Activated CD4-positive, alpha-beta T cell treated with anti-CD3 and anti-CD28 coated beads for 4 hours (primary cell): ENCODE measurements around the gene MAP4K3.
"Not testable (repeated sequence)": the region's sequence is repeated elsewhere in the genome, so short reads cannot be mapped to it uniquely, and the experiment has no call there.

Experiments used
- DNase-seq, 2 donors: peaks; one replicate each; pipeline ENCODE4 v3.0.0-alpha.2; 2020

MAP4K3 gene

GRCh38 chr2:39289609-39290008 lies 147.5 kb downstream of the MAP4K3 start:
- DNase-seq, result no peak

- DNase-seq, result no peak
Measured at GRCh38 chr2:39283561-39283960, 153.5 kb downstream of the MAP4K3 start.

GRCh38 chr2:39281391-39281790 lies 155.7 kb downstream of the MAP4K3 start:
- DNase-seq, result no peak

- DNase-seq, result no peak
Measured at GRCh38 chr2:39275016-39275415, 162.1 kb downstream of the MAP4K3 start.

- DNase-seq, result no peak
Measured at GRCh38 chr2:39269941-39270340, 167.1 kb downstream of the MAP4K3 start.

- DNase-seq, result no peak
Measured at GRCh38 chr2:39266916-39267434, 170.1 kb downstream of the MAP4K3 start.

- DNase-seq, result no peak
Measured at GRCh38 chr2:39266139-39266805, 170.8 kb downstream of the MAP4K3 start.

GRCh38 chr2:39265315-39265714 lies 171.8 kb downstream of the MAP4K3 start:
- no peak for DNase-seq

- no peak for DNase-seq
Measured at GRCh38 chr2:39264733-39265132, 172.4 kb downstream of the MAP4K3 start.

GRCh38 chr2:39260087-39260486 lies 177.0 kb downstream of the MAP4K3 start:
- DNase-seq, result no peak

- no peak for DNase-seq
Measured at GRCh38 chr2:39256040-39256439, 181.0 kb downstream of the MAP4K3 start.

- DNase-seq, result no peak
Measured at GRCh38 chr2:39252888-39253518, 184.1 kb downstream of the MAP4K3 start.

- DNase-seq, result no peak
Measured at GRCh38 chr2:39247512-39248043, 189.5 kb downstream of the MAP4K3 start.

- no peak for DNase-seq
Measured at GRCh38 chr2:39246382-39246980, 190.6 kb downstream of the MAP4K3 start.

GRCh38 chr2:39244963-39245625 lies 192.0 kb downstream of the MAP4K3 start:
- DNase-seq, result peak; percentile 19 to 24

- DNase-seq, result not testable (repeated sequence)
Measured at GRCh38 chr2:39244241-39244862, 192.7 kb downstream of the MAP4K3 start.

GRCh38 chr2:39243469-39244123 lies 193.5 kb downstream of the MAP4K3 start, which contains the start of gene CDKL4:
Gene CDKL4, minus strand, starts transcription at chr2:39243970.
- peak; percentile 6 to 31 for DNase-seq

- no peak for DNase-seq
Measured at GRCh38 chr2:39241588-39241987, 195.5 kb downstream of the MAP4K3 start.

- no peak for DNase-seq
Measured at GRCh38 chr2:39240758-39241157, 196.3 kb downstream of the MAP4K3 start.

GRCh38 chr2:39234754-39235153 lies 202.3 kb downstream of the MAP4K3 start:
- DNase-seq, result no peak

- DNase-seq, result no peak
Measured at GRCh38 chr2:39232141-39232540, 204.9 kb downstream of the MAP4K3 start.
